ENCODE measurements around the gene ESPN. TPM values are rescaled to one million over a fixed set of nuclear protein-coding genes. Genes with fewer than 3 reads are reported as not detected.
"Not testable (repeated sequence)": the region's sequence is repeated elsewhere in the genome, so short reads cannot be mapped to it uniquely, and the experiment has no call there.

The ESPN gene
- total RNA-seq, 2 experiments from 2014 or later = 0.14 to 0.55 TPM

- DNase-seq (no peak), ATAC-seq (no peak)
- peaks cover 18% of the 10 kb centered on the region for H3K27me3 Mint-ChIP-seq
- no peak overlapping the region for H3K27ac Mint-ChIP-seq
- ChIA-PET POLR2A (no interaction called here), CTCF (interaction anchor here (0.6 to 2.6 kb wide), 3 partner anchors 10 to 502 kb away, joined by 3 to 16 read pairs (median 3); no protein-coding TSS in a partner anchor)
- intact Hi-C loops (cut with DNase I, micrococcal nuclease) = no loop called here
- no peaks in the 10 kb centered on the region for H3K9me3 Mint-ChIP-seq (ENCODE audit: low read depth)
- H3K4me3 Mint-ChIP-seq = no peak overlapping the region
- no peaks in the 10 kb centered on the region for H3K36me3 Mint-ChIP-seq (ENCODE audit: low read depth)
- peaks cover 9% of the 10 kb centered on the region for H3K4me1 Mint-ChIP-seq
These were observed 3.1 kb downstream of the ESPN start for GRCh38 chr1:6427441-6428390.

GRCh38 chr1:6428453-6428852 is 3.9 kb downstream of the ESPN start:
- CTCF ChIA-PET; DNase-seq; H3K27ac Mint-ChIP-seq; H3K36me3 Mint-ChIP-seq (ENCODE audit: low read depth); H3K4me3 Mint-ChIP-seq; intact Hi-C loops (cut with DNase I, micrococcal nuclease); ATAC-seq; H3K4me1 Mint-ChIP-seq; H3K9me3 Mint-ChIP-seq (ENCODE audit: low read depth); POLR2A ChIA-PET: not testable (repeated sequence)
- peaks cover 15% of the 10 kb centered on the region for H3K27me3 Mint-ChIP-seq

- not testable (repeated sequence) for H3K9me3 Mint-ChIP-seq (ENCODE audit: low read depth); H3K4me1 Mint-ChIP-seq
- CTCF ChIA-PET = interaction anchor here (1.4 kb wide), 1 partner anchor 9 kb away, joined by 7 read pairs; no protein-coding TSS in a partner anchor
These were observed 5.3 kb downstream of the ESPN start for GRCh38 chr1:6429660-6430411.

GRCh38 chr1:6431645-6432579 is 7.3 kb downstream of the ESPN start:
- H3K27me3 Mint-ChIP-seq; H3K9me3 Mint-ChIP-seq (ENCODE audit: low read depth); DNase-seq; H3K27ac Mint-ChIP-seq; intact Hi-C loops (cut with DNase I, micrococcal nuclease); H3K36me3 Mint-ChIP-seq (ENCODE audit: low read depth); H3K4me1 Mint-ChIP-seq; H3K4me3 Mint-ChIP-seq; ATAC-seq: not testable (repeated sequence)
- POLR2A ChIA-PET = interaction anchor here (0.5 kb wide), 1 partner anchor 104 kb away, joined by 4 read pairs; no protein-coding TSS in a partner anchor
- CTCF ChIA-PET = interaction anchor here (1.1 to 1.6 kb wide), 3 partner anchors 9 to 11 kb away, joined by 3 to 5 read pairs (median 3); no protein-coding TSS in a partner anchor

More at GRCh38 chr1:6429660-6430411, 5.3 kb downstream of the ESPN start:
- H3K4me3 Mint-ChIP-seq; intact Hi-C loops (cut with DNase I, micrococcal nuclease); H3K27ac Mint-ChIP-seq; DNase-seq; ATAC-seq; H3K36me3 Mint-ChIP-seq (ENCODE audit: low read depth): not testable (repeated sequence)
- POLR2A ChIA-PET = interaction anchor here (0.5 kb wide), 1 partner anchor 151 kb away, joined by 5 read pairs; no protein-coding TSS in a partner anchor
- peaks cover 11% of the 10 kb centered on the region for H3K27me3 Mint-ChIP-seq

GRCh38 chr1:6434186-6434585 is 9.6 kb downstream of the ESPN start:
- no peak overlapping the region for H3K27ac Mint-ChIP-seq
- no peaks in the 10 kb centered on the region for H3K9me3 Mint-ChIP-seq (ENCODE audit: low read depth)
- peaks cover under 1% of the 10 kb centered on the region for H3K4me1 Mint-ChIP-seq
- peaks cover 6% of the 10 kb centered on the region for H3K27me3 Mint-ChIP-seq
- ChIA-PET POLR2A (no interaction called here), CTCF (interaction anchor here (0.6 kb wide), 1 partner anchor 115 kb away, joined by 4 read pairs; no protein-coding TSS in a partner anchor)
- intact Hi-C loops (cut with DNase I, micrococcal nuclease) = no loop called here
- no peak overlapping the region for H3K4me3 Mint-ChIP-seq
- ATAC-seq = no peak
- no peak for DNase-seq
- H3K36me3 Mint-ChIP-seq (ENCODE audit: low read depth) = no peaks in the 10 kb centered on the region

- H3K9me3 Mint-ChIP-seq (ENCODE audit: low read depth) = no peaks in the 10 kb centered on the region
- H3K36me3 Mint-ChIP-seq (ENCODE audit: low read depth) = no peaks in the 10 kb centered on the region
- H3K27ac Mint-ChIP-seq = no peak overlapping the region
- POLR2A ChIA-PET = no interaction called here
- no peak overlapping the region for H3K4me3 Mint-ChIP-seq
- H3K27me3 Mint-ChIP-seq = peaks cover 10% of the 10 kb centered on the region
- CTCF ChIA-PET = interaction anchor here (0.6 to 4.5 kb wide), 3 partner anchors 9 to 116 kb away, joined by 3 to 55 read pairs (median 4); partner anchors contain the start of gene HES2
- intact Hi-C loops (cut with DNase I, micrococcal nuclease) = loop anchor here in 1 of 2 experiments (5.0 kb wide), 1 partner anchor 188 kb away; no protein-coding TSS in a partner anchor
- ATAC-seq (no peak), DNase-seq (no peak)
- H3K4me1 Mint-ChIP-seq = peaks cover 2% of the 10 kb centered on the region
These were observed 10.6 kb downstream of the ESPN start for GRCh38 chr1:6435129-6435528.

GRCh38 chr1:6435547-6435946 is 11.0 kb downstream of the ESPN start:
- H3K4me1 Mint-ChIP-seq = peaks cover 2% of the 10 kb centered on the region
- ChIA-PET CTCF (interaction anchor here (4.5 kb wide), 1 partner anchor 14 kb away, joined by 55 read pairs; the partner anchor contains the start of gene HES2), POLR2A (no interaction called here)
- intact Hi-C loops (cut with DNase I, micrococcal nuclease) = loop anchor here in 1 of 2 experiments (5.0 kb wide), 1 partner anchor 188 kb away; no protein-coding TSS in a partner anchor
- no peaks in the 10 kb centered on the region for H3K9me3 Mint-ChIP-seq (ENCODE audit: low read depth)
- DNase-seq = no peak
- ATAC-seq = no peak
- H3K27me3 Mint-ChIP-seq = peaks cover 10% of the 10 kb centered on the region
- no peak overlapping the region for H3K27ac Mint-ChIP-seq
- no peak overlapping the region for H3K4me3 Mint-ChIP-seq
- no peaks in the 10 kb centered on the region for H3K36me3 Mint-ChIP-seq (ENCODE audit: low read depth)

- H3K9me3 Mint-ChIP-seq (ENCODE audit: low read depth); H3K36me3 Mint-ChIP-seq (ENCODE audit: low read depth); H3K27ac Mint-ChIP-seq; H3K4me1 Mint-ChIP-seq; H3K4me3 Mint-ChIP-seq; ATAC-seq; DNase-seq; POLR2A ChIA-PET: not testable (repeated sequence)
- CTCF ChIA-PET = interaction anchor here (4.5 kb wide), 1 partner anchor 15 kb away, joined by 55 read pairs; the partner anchor contains the start of gene HES2
- H3K27me3 Mint-ChIP-seq = peaks cover 13% of the 10 kb centered on the region
- intact Hi-C loops (cut with DNase I, micrococcal nuclease) = loop anchor here in 1 of 2 experiments (5.0 kb wide), 1 partner anchor 189 kb away; no protein-coding TSS in a partner anchor
These were observed 11.7 kb downstream of the ESPN start for GRCh38 chr1:6436277-6436676.

GRCh38 chr1:6437012-6437700 is 12.6 kb downstream of the ESPN start:
- H3K36me3 Mint-ChIP-seq (ENCODE audit: low read depth); H3K4me1 Mint-ChIP-seq; H3K9me3 Mint-ChIP-seq (ENCODE audit: low read depth); ATAC-seq; DNase-seq; H3K4me3 Mint-ChIP-seq; H3K27ac Mint-ChIP-seq; POLR2A ChIA-PET: not testable (repeated sequence)
- CTCF ChIA-PET = interaction anchor here (0.6 to 4.5 kb wide), 15 partner anchors 11 to 190 kb away, joined by 3 to 55 read pairs (median 8); partner anchors contain the start of genes HES2 and PLEKHG5
- intact Hi-C loops (cut with DNase I, micrococcal nuclease) = loop anchor here in 1 of 2 experiments (5.0 kb wide), 1 partner anchor 190 kb away; no protein-coding TSS in a partner anchor
- peaks cover 16% of the 10 kb centered on the region for H3K27me3 Mint-ChIP-seq
